DOHH2 (cell line): ENCODE data around the gene SLC39A2.

Experiments used
- H3F3A ChIP-seq: fragments of 200-600 bp; sonication (generic), shearing (Covaris generic); 2 replicates; pipeline ENCODE4 v1.6.0; 2016; ENCODE audit warnings: antibody characterized with exemption, mild to moderate bottlenecking; ENCODE audit not compliant: control insufficient read depth, insufficient read depth
- H3K27ac ChIP-seq: fragments of 200-600 bp; sonication (generic); 2 replicates; pipeline ENCODE4 v1.5.1; 2014; ENCODE audit warnings: low read depth, mild to moderate bottlenecking, low read length, moderate library complexity
- H3K27me3 ChIP-seq: fragments of 200-600 bp; sonication (generic); 2 replicates; pipeline ENCODE4 v1.6.1; 2014; ENCODE audit warnings: mild to moderate bottlenecking, low read length, mixed read lengths; ENCODE audit not compliant: control insufficient read depth
- H3K36me3 ChIP-seq: fragments of 200-600 bp; sonication (generic); 2 replicates; pipeline ENCODE4 v1.6.1; 2014; ENCODE audit warnings: mild to moderate bottlenecking, low read length, moderate library complexity, mixed read lengths; ENCODE audit not compliant: control insufficient read depth
- H3K4me1 ChIP-seq: fragments of 200-600 bp; sonication (generic); 2 replicates; pipeline ENCODE4 v1.6.1; 2014; ENCODE audit warnings: mild to moderate bottlenecking, low read length, mixed read lengths; ENCODE audit not compliant: control insufficient read depth
- H3K4me2 ChIP-seq: fragments of 200-600 bp; sonication (generic); 2 replicates; pipeline ENCODE4 v1.6.0; 2014; ENCODE audit warnings: mild to moderate bottlenecking, low read length, moderate library complexity
- H3K4me3 ChIP-seq: fragments of 200-600 bp; sonication (generic); 2 replicates; pipeline ENCODE4 v1.5.1; 2014; ENCODE audit warnings: mild to moderate bottlenecking, low read length, mixed read lengths
- H3K79me2 ChIP-seq: fragments of 200-600 bp; sonication (generic); 2 replicates; pipeline ENCODE4 v1.6.1; 2014; ENCODE audit warnings: mild to moderate bottlenecking, low read length, mixed read lengths; ENCODE audit not compliant: control insufficient read depth
- H3K9me2 ChIP-seq: fragments of 200-600 bp; sonication (generic); replicated peaks from 2 replicates; pipeline ENCODE4 v1.6.1; 2014; ENCODE audit warnings: mild to moderate bottlenecking, low read length, mixed read lengths; ENCODE audit not compliant: control insufficient read depth
- H3K9me3 ChIP-seq: fragments of 200-600 bp; sonication (generic); 2 replicates; pipeline ENCODE4 v1.6.1; 2014; ENCODE audit warnings: antibody characterized with exemption, low read length, mixed read lengths; ENCODE audit not compliant: control insufficient read depth, insufficient read depth
- H4K20me1 ChIP-seq: fragments of 200-600 bp; sonication (generic); 2 replicates; pipeline ENCODE4 v1.6.0; 2014; ENCODE audit warnings: low read depth, mild to moderate bottlenecking, antibody characterized with exemption, low read length, moderate library complexity; ENCODE audit not compliant: control insufficient read depth, insufficient read depth
- EZH2phosphoT487 ChIP-seq: fragments of 200-600 bp; sonication (generic); IDR thresholded peaks from 2 replicates; pipeline ENCODE4 v1.6.1; 2017; ENCODE audit warnings: borderline replicate concordance, mild to moderate bottlenecking, antibody characterized with exemption, low read length, moderate library complexity, mixed read lengths
- TF ChIP-seq, protein P1 (sequence below): fragments of 200-600 bp; sonication (generic); IDR thresholded peaks from one replicate; pipeline ENCODE4 v1.5.1; 2014; ENCODE audit warnings: antibody characterized with exemption, mild to moderate bottlenecking, low read depth, low read length; ENCODE audit not compliant: poor library complexity, severe bottlenecking

SLC39A2 gene

DNA sequence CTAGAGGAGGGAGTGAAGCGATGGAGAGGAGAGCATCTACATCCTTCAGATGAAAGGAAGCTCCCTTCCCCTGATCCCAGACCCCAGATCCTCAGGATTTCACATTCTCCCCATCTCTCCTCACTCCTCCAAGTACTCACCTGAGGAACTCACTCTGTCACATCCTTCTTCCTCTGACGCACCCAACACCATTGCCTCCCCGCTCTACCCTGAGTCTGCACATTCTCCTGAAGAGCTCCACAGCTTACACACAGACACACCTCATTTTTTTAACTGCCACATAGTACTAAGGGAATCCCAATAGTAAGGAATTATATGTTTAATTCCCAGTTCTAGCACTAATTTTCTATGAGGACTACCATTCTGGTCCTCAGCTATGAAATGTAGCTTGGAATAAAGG, 25.6 kb upstream of the SLC39A2 start:
- Histone ChIP-seq H4K20me1 (no peaks in the 10 kb centered on the region), H3K9me2 (no peaks in the 10 kb centered on the region), H3K27me3 (peaks cover 18% of the 10 kb centered on the region), H3K4me3 (no peak overlapping the region), H3K36me3 (no peaks in the 10 kb centered on the region), H3K4me1 (peaks cover 13% of the 10 kb centered on the region), H3K27ac (no peak overlapping the region), H3K4me2 (no peak overlapping the region), H3K79me2 (no peaks in the 10 kb centered on the region), H3K9me3 (no peaks in the 10 kb centered on the region), H3F3A (no peaks in the 10 kb centered on the region)
- TF ChIP-seq EZH2phosphoT487, result no peak
- TF ChIP-seq, protein P1, sequence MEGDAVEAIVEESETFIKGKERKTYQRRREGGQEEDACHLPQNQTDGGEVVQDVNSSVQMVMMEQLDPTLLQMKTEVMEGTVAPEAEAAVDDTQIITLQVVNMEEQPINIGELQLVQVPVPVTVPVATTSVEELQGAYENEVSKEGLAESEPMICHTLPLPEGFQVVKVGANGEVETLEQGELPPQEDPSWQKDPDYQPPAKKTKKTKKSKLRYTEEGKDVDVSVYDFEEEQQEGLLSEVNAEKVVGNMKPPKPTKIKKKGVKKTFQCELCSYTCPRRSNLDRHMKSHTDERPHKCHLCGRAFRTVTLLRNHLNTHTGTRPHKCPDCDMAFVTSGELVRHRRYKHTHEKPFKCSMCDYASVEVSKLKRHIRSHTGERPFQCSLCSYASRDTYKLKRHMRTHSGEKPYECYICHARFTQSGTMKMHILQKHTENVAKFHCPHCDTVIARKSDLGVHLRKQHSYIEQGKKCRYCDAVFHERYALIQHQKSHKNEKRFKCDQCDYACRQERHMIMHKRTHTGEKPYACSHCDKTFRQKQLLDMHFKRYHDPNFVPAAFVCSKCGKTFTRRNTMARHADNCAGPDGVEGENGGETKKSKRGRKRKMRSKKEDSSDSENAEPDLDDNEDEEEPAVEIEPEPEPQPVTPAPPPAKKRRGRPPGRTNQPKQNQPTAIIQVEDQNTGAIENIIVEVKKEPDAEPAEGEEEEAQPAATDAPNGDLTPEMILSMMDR, result no peak

DNA sequence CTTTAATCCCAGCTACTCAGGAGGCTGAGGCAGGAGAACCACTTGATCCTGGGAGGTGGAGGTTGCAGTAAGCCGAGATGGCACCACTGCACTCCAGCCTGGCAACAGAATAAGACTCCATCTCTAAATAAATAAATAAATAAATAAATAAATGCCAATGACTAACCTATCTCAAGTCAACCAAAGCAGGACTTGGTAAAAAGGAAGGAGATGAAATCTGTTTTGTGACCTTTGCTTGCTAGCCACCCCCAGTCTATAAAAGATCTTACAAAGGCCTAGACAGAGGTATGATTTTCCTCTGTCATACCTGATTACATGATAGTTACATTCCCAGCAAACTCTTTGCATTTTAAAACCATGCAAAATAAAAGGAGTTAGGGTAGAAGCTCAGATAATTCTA, 22.8 kb upstream of the SLC39A2 start:
- Histone ChIP-seq H3K4me2 (no peak overlapping the region), H3F3A (no peaks in the 10 kb centered on the region), H3K79me2 (no peaks in the 10 kb centered on the region), H3K4me3 (no peak overlapping the region), H3K27ac (no peak overlapping the region), H3K4me1 (peaks cover 5% of the 10 kb centered on the region), H3K9me2 (no peaks in the 10 kb centered on the region), H3K27me3 (peaks cover 13% of the 10 kb centered on the region), H3K9me3 (no peaks in the 10 kb centered on the region), H4K20me1 (no peaks in the 10 kb centered on the region), H3K36me3 (no peaks in the 10 kb centered on the region)
- no peak for TF ChIP-seq EZH2phosphoT487
- TF ChIP-seq, protein P1, result no peak

DNA sequence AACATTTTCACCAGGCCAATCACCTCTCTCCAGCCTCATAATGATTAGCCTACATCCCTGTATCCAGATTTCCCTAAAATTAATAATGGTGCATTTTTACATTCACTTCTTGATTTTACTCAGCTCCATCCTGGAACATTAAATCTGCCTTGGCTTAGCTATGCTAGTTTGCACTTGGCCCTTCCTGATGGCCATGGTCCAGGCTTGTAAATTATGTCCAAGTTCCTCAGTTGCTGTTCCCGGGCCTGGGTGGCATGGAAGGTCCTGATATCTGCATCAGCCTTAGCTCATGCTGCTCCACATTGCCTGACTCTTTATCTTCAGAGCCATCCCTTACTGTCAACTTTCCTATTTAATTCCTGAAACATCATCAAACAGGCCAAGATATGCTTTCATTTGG, 20.4 kb upstream of the SLC39A2 start:
- H3K36me3 ChIP-seq, result no peaks in the 10 kb centered on the region
- no peaks in the 10 kb centered on the region; the same call in 1 of the 2 replicates for H3K27me3 ChIP-seq
- H3K4me3 ChIP-seq, result no peak overlapping the region
- H4K20me1 ChIP-seq, result no peaks in the 10 kb centered on the region
- TF ChIP-seq, protein P1, result no peak
- TF ChIP-seq EZH2phosphoT487, result no peak
- H3K9me2 ChIP-seq, result no peaks in the 10 kb centered on the region
- H3K27ac ChIP-seq, result no peak overlapping the region
- no peak overlapping the region for H3K4me2 ChIP-seq
- no peaks in the 10 kb centered on the region for H3K4me1 ChIP-seq
- no peaks in the 10 kb centered on the region for H3F3A ChIP-seq
- H3K9me3 ChIP-seq, result no peaks in the 10 kb centered on the region
- no peaks in the 10 kb centered on the region for H3K79me2 ChIP-seq

DNA sequence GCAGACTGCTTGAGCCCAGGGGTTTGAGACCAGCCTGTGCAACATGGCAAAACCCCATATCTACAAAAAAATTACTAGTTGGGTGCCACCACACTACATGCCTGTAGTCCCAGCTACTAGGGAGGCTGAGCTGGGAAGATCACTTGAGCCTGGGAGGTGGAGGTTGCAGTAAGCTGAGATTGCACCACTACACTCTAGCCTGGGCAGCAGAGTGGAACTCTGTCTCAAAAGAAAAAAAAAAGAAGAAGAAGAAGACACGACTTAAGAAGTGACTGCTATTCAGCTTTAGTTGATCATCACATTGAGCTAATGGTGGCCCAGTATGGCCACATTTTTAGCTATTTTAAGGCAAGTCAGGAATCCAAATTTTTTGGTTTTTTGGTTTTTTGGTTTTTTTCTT, 18.2 kb upstream of the SLC39A2 start:
- Histone ChIP-seq H3K79me2 (no peaks in the 10 kb centered on the region), H3K27ac (no peak overlapping the region), H3K36me3 (no peaks in the 10 kb centered on the region), H4K20me1 (no peaks in the 10 kb centered on the region), H3K4me2 (no peak overlapping the region), H3F3A (no peaks in the 10 kb centered on the region), H3K4me1 (peaks cover 3% of the 10 kb centered on the region), H3K4me3 (no peak overlapping the region), H3K27me3 (no peaks in the 10 kb centered on the region; the same call in 1 of the 2 replicates), H3K9me2 (no peaks in the 10 kb centered on the region), H3K9me3 (no peaks in the 10 kb centered on the region)
- TF ChIP-seq EZH2phosphoT487, result no peak
- TF ChIP-seq, protein P1, result no peak
